H9 (cell line): ENCODE measurements around the gene UPB1. TPM values are rescaled to one million over a fixed set of nuclear protein-coding genes. Genes with fewer than 3 reads are reported as not detected.

Experiments used
- DNase-seq: peaks from one replicate; pipeline ENCODE4 v3.0.0-alpha.2; 2017
- H2AFZ ChIP-seq: one replicate; pipeline ENCODE4 v1.6.1; 2013; ENCODE audit warnings: mild to moderate bottlenecking, low read length, control low read depth, moderate library complexity
- H2AK5ac ChIP-seq: 2 replicates; pipeline ENCODE4 v1.6.1; 2013; ENCODE audit warnings: low read length, control low read depth, mixed read lengths; ENCODE audit not compliant: insufficient read length
- H2BK120ac ChIP-seq: one replicate; pipeline ENCODE4 v1.6.1; 2013; ENCODE audit warnings: low read depth, mild to moderate bottlenecking, low read length, control low read depth, inconsistent platforms; ENCODE audit not compliant: poor library complexity, severe bottlenecking
- H2BK12ac ChIP-seq: 2 replicates; pipeline ENCODE4 v1.6.1; 2013; ENCODE audit warnings: low read length, control low read depth, mixed read lengths, low read depth; ENCODE audit not compliant: insufficient read length
- H2BK15ac ChIP-seq: 2 replicates; pipeline ENCODE4 v1.6.1; 2013; ENCODE audit warnings: low read depth, low read length, control low read depth
- H2BK20ac ChIP-seq: one replicate; pipeline ENCODE4 v1.6.1; 2013; ENCODE audit warnings: low read depth, mild to moderate bottlenecking, low read length, control low read depth, inconsistent platforms; ENCODE audit not compliant: poor library complexity, severe bottlenecking
- H2BK5ac ChIP-seq: 2 replicates; pipeline ENCODE4 v1.6.1; 2013; ENCODE audit warnings: low read length, control low read depth, mixed read lengths; ENCODE audit not compliant: insufficient read length
- H3K14ac ChIP-seq: 2 replicates; pipeline ENCODE4 v1.6.1; 2013; ENCODE audit warnings: low read length, control low read depth; ENCODE audit not compliant: insufficient read depth
- H3K18ac ChIP-seq: 2 replicates; pipeline ENCODE4 v1.6.1; 2013; ENCODE audit warnings: low read depth, mild to moderate bottlenecking, mixed read lengths, low read length, control low read depth; ENCODE audit not compliant: insufficient read length
- H3K23ac ChIP-seq: 2 replicates; pipeline ENCODE4 v1.6.1; 2013; ENCODE audit warnings: low read length, control low read depth, mixed read lengths, low read depth; ENCODE audit not compliant: insufficient read length
- H3K23me2 ChIP-seq: 2 replicates; pipeline ENCODE4 v1.6.1; 2013; ENCODE audit warnings: low read depth, mild to moderate bottlenecking, mixed read lengths, low read length, control low read depth; ENCODE audit not compliant: insufficient read length, poor library complexity, severe bottlenecking
- H3K27ac ChIP-seq: 2 replicates; pipeline ENCODE4 v1.5.1; 2013; ENCODE audit warnings: low read length, control low read depth, mixed read lengths, low read depth; ENCODE audit not compliant: insufficient read length
- H3K27me3 ChIP-seq: 2 replicates; pipeline ENCODE4 v1.6.1; 2013; ENCODE audit warnings: low read length, control low read depth, inconsistent platforms; ENCODE audit not compliant: insufficient read depth
- H3K4ac ChIP-seq: 2 replicates; pipeline ENCODE4 v1.6.1; 2013; ENCODE audit warnings: low read depth, mild to moderate bottlenecking, control low read depth, inconsistent platforms, low read length, moderate library complexity
- H3K4me1 ChIP-seq: 2 replicates; pipeline ENCODE4 v1.6.1; 2013; ENCODE audit warnings: low read length, control low read depth, inconsistent platforms; ENCODE audit not compliant: insufficient read depth
- H3K4me2 ChIP-seq: 2 replicates; pipeline ENCODE4 v1.6.1; 2013; ENCODE audit warnings: low read length, control low read depth, mixed read lengths; ENCODE audit not compliant: insufficient read length, insufficient read depth
- H3K56ac ChIP-seq: 2 replicates; pipeline ENCODE4 v1.6.1; 2013; ENCODE audit warnings: low read depth, mild to moderate bottlenecking, mixed read lengths, low read length, control low read depth; ENCODE audit not compliant: insufficient read length
- H3K79me1 ChIP-seq: 2 replicates; pipeline ENCODE4 v1.6.1; 2013; ENCODE audit warnings: low read depth, mild to moderate bottlenecking, moderate library complexity, low read length, control low read depth, inconsistent platforms; ENCODE audit not compliant: insufficient read depth, poor library complexity, severe bottlenecking
- H3K79me2 ChIP-seq: 2 replicates; pipeline ENCODE4 v1.6.1; 2013; ENCODE audit warnings: low read length, control low read depth, inconsistent platforms; ENCODE audit not compliant: insufficient read depth
- H3K9ac ChIP-seq: 2 replicates; pipeline ENCODE4 v1.6.1; 2013; ENCODE audit warnings: low read length, control low read depth, mixed read lengths; ENCODE audit not compliant: insufficient read length; ENCODE audit errors: extremely low read depth
- H3K9me3 ChIP-seq: one replicate; pipeline ENCODE4 v1.6.1; 2013; ENCODE audit warnings: low read depth, low read length, inconsistent platforms; ENCODE audit not compliant: control insufficient read depth
- H3T11ph ChIP-seq: one replicate; pipeline ENCODE4 v1.6.1; 2013; ENCODE audit warnings: mild to moderate bottlenecking, low read length, control low read depth, inconsistent platforms
- H4K20me1 ChIP-seq: one replicate; pipeline ENCODE4 v1.6.1; 2013; ENCODE audit not compliant: control insufficient read depth, insufficient read length, insufficient read depth
- H4K5ac ChIP-seq: 2 replicates; pipeline ENCODE4 v1.6.1; 2013; ENCODE audit warnings: low read depth, mild to moderate bottlenecking, mixed read lengths, low read length, control low read depth; ENCODE audit not compliant: insufficient read length
- H4K8ac ChIP-seq: replicated peaks from 2 replicates; pipeline ENCODE4 v1.6.1; 2013; ENCODE audit warnings: low read length, control low read depth, mixed read lengths, low read depth; ENCODE audit not compliant: insufficient read length
- H4K91ac ChIP-seq: 2 replicates; pipeline ENCODE4 v1.6.1; 2013; ENCODE audit warnings: low read depth, mild to moderate bottlenecking, moderate library complexity, mixed read lengths, low read length, control low read depth; ENCODE audit not compliant: insufficient read length
- H3K27ac Mint-ChIP-seq, 3 experiments: 2 replicates in 2 of 3; 3 replicates in 1 of 3; pipeline ENCODE4 v1.8.0; 2020 to 2021; ENCODE audit warnings: mixed read lengths in 3 of 3, mild to moderate bottlenecking in 1 of 3, moderate library complexity in 1 of 3
- H3K27me3 Mint-ChIP-seq: 2 replicates; pipeline ENCODE4 v1.8.0; 2021; ENCODE audit warnings: low read depth, mild to moderate bottlenecking, moderate library complexity, mixed read lengths
- H3K36me3 Mint-ChIP-seq, 3 experiments: 2 replicates in 2 of 3; 3 replicates in 1 of 3; pipeline ENCODE4 v1.8.0; 2020 to 2021; ENCODE audit warnings: low read depth in 3 of 3, mixed read lengths in 3 of 3; ENCODE audit not compliant: insufficient read depth in 1 of 3
- H3K4me1 Mint-ChIP-seq, 2 experiments: 2 replicates each; pipeline ENCODE4 v1.8.0; 2020; ENCODE audit warnings: mixed read lengths in 2 of 2
- H3K4me3 Mint-ChIP-seq, 2 experiments: 2 replicates in 1 of 2; 3 replicates in 1 of 2; pipeline ENCODE4 v1.8.0; 2020 to 2021; ENCODE audit warnings: mild to moderate bottlenecking in 2 of 2, mixed read lengths in 2 of 2, moderate library complexity in 1 of 2
- H3K9me3 Mint-ChIP-seq, 2 experiments: 2 replicates in 1 of 2; 3 replicates in 1 of 2; pipeline ENCODE4 v1.8.0; 2020; ENCODE audit warnings: mild to moderate bottlenecking in 2 of 2, mixed read lengths in 2 of 2, moderate library complexity in 1 of 2
- WGBS: extraction: QIAGEN DNeasy Blood & Tissue Kit; methylation state at CpG from one replicate; pipeline ENCODE4 v1.1.7; 2013; ENCODE audit warnings: missing lambda C conversion rate, low lambda C conversion rate, mixed read lengths; ENCODE audit not compliant: insufficient read length; ENCODE audit errors: extremely low coverage; 5-methylcytosine and 5-hydroxymethylcytosine counted together
- total RNA-seq: library from RNA; stranded (reverse); gene quantifications from 2 replicates; pipeline ENCODE4 v1.2.1, GENCODE V29; 2021
- TF ChIP-seq, protein P1 (sequence below): fragments of 200-600 bp; sonication (generic); conservative IDR thresholded peaks from 3 replicates; pipeline ENCODE4 v1.8.0; 2021; ENCODE audit warnings: antibody characterized with exemption, mild to moderate bottlenecking

The UPB1 gene
- total RNA-seq, 1 experiment from 2014 or later: not detected

DNA sequence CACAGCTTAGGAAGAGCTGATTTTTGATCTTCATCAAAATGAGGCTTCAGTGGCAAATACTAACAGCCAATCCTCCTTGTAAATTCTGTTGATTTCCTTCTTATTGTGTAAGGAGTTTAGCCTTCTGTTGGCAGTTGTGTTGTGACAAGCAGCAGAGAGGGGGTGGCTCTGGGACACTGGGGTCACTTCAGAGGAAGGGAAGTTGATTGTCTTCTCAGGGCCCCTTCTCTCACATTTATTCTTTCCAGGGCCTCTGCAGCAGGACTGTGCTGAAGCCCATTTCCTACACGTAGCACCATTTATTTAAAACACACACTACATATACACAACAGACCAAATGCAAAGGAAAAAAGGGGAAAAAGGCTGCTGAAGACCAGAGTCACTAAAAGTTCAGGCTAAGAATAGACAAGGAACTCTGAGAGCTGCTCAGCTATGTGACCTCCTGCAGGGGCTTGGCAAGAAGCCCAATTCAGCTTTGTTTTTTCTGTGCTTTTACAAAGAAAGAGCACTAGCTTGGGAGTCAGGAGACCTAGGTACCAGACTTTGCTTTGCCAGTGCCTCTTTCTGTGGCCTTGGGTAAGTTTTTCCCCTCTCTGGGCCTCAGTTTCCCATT, 28.3 kb upstream of the UPB1 start:
- peaks cover 13 to 15% of the 10 kb centered on the region in 2 experiments for H3K4me1 Mint-ChIP-seq
- no peak overlapping the region for H2AK5ac ChIP-seq
- no peak overlapping the region for H4K5ac ChIP-seq
- no peaks in the 10 kb centered on the region for H3K79me1 ChIP-seq
- H3K4me1 ChIP-seq: no peaks in the 10 kb centered on the region; the same call in 1 of the 2 replicates
- no peak overlapping the region for H3K9ac ChIP-seq
- TF ChIP-seq, protein P1, sequence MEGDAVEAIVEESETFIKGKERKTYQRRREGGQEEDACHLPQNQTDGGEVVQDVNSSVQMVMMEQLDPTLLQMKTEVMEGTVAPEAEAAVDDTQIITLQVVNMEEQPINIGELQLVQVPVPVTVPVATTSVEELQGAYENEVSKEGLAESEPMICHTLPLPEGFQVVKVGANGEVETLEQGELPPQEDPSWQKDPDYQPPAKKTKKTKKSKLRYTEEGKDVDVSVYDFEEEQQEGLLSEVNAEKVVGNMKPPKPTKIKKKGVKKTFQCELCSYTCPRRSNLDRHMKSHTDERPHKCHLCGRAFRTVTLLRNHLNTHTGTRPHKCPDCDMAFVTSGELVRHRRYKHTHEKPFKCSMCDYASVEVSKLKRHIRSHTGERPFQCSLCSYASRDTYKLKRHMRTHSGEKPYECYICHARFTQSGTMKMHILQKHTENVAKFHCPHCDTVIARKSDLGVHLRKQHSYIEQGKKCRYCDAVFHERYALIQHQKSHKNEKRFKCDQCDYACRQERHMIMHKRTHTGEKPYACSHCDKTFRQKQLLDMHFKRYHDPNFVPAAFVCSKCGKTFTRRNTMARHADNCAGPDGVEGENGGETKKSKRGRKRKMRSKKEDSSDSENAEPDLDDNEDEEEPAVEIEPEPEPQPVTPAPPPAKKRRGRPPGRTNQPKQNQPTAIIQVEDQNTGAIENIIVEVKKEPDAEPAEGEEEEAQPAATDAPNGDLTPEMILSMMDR: no peak
- no peaks in the 10 kb centered on the region for H3K9me3 ChIP-seq
- H3K23ac ChIP-seq: no peak overlapping the region
- H3K27me3 ChIP-seq: no peaks in the 10 kb centered on the region
- H3K27ac ChIP-seq: no peak overlapping the region
- WGBS: no CpG with 5 or more reads among the region's 1 CpG
- no peaks in the 10 kb centered on the region for H3K79me2 ChIP-seq
- no peak overlapping the region for H3K4ac ChIP-seq
- no peak overlapping the region for H3T11ph ChIP-seq
- no peak overlapping the region for H2AFZ ChIP-seq
- H3K14ac ChIP-seq: no peak overlapping the region
- no peaks in the 10 kb centered on the region for H4K20me1 ChIP-seq
- H3K56ac ChIP-seq: no peak overlapping the region
- no peaks in the 10 kb centered on the region for H3K9me3 Mint-ChIP-seq
- no peak overlapping the region for H2BK12ac ChIP-seq
- H3K4me2 ChIP-seq: no peak overlapping the region
- H3K18ac ChIP-seq: no peak overlapping the region
- no peak overlapping the region for H4K91ac ChIP-seq
- H3K27ac Mint-ChIP-seq: peak overlapping the region in 1 of 3 experiments; percentile 55; a peak in 1 of 7 replicates
- no peaks in the 10 kb centered on the region for H3K36me3 Mint-ChIP-seq
- H2BK20ac ChIP-seq: no peak overlapping the region
- H3K23me2 ChIP-seq: no peaks in the 10 kb centered on the region
- no peak overlapping the region for H2BK5ac ChIP-seq
- DNase-seq: no peak
- no peak overlapping the region for H3K4me3 Mint-ChIP-seq
- H2BK15ac ChIP-seq: no peak overlapping the region
- H4K8ac ChIP-seq: no peak overlapping the region
- H2BK120ac ChIP-seq: no peak overlapping the region
- H3K27me3 Mint-ChIP-seq: no peaks in the 10 kb centered on the region; the same call in 1 of the 2 replicates
